ENCODE data around the gene CACHD1. TPM values are rescaled to one million over a fixed set of nuclear protein-coding genes. Genes with fewer than 3 reads are reported as not detected.
"Not testable (repeated sequence)": the region's sequence is repeated elsewhere in the genome, so short reads cannot be mapped to it uniquely, and the experiment has no call there.

Gene CACHD1
- total RNA-seq, 1 experiment from 2014 or later: 0.34 TPM

DNA sequence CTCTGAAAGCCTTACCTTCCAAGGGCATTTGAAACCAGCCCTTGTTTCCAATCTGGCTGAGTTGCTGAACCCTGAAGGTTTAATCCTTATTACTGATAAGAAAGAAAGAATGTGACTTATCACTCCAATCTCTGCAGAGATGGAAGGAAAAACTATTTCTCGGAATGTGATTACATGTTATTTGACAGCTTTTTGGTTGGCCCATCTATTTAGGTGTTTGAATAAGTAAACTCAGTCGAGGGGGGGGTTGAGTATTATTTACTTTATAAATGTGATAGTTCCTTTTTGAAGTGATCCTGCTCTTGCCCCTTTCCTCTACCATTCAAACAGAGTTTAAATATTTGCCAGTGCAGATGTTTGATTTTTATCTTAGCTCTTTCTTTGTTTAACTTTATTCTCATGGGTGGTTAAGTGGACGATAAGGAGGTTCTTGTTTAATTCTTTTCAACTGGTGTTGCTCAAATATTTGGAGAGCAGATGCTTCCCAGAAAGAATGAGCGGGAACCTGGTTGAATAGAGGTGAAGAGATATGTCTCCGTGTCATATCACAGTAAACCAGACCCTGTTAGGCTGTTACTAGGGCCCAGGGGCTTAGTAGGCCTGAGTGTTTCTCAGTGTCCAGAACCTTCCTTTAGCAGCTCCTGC lies 126.1 kb downstream of the CACHD1 start:
- H3K27me3 ChIP-seq (replicated peaks): no peaks in the 10 kb centered on the region; the same call in 1 of the 2 replicates
- H3K4me1 ChIP-seq (replicated peaks): no peaks in the 10 kb centered on the region
- no peak for DNase-seq (ENCODE audit: low read depth in 1 of 2, low spot score in 2 of 2)
- H3K9me3 ChIP-seq (replicated peaks): no peaks in the 10 kb centered on the region
- H3K4me3 ChIP-seq: no peak overlapping the region
- no peak overlapping the region for H3K27ac ChIP-seq
- H3K36me3 ChIP-seq: no peaks in the 10 kb centered on the region

DNA sequence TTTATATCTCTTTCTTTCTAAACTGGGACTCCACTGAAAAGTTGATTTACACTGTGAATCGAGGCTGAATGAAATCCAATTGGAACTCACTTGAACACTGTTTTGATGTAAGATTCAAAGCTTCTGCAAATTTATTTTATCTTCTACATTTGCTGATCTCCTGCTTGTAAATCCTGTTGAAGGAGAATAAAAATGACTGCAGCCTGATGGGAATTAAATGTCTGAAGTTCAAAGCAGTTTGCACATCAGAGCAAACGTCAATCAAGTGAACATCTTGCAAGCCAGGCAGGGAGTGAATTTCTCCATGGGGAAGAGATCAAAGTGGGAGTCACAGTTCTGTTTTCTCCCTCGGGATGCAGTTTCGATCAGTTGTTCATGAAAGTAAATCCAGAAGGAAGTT lies 127.2 kb downstream of the CACHD1 start:
- Histone ChIP-seq H3K27ac (no peak overlapping the region), H3K36me3 (no peaks in the 10 kb centered on the region), H3K4me1 (replicated peaks) (no peaks in the 10 kb centered on the region), H3K27me3 (replicated peaks) (no peaks in the 10 kb centered on the region; the same call in 1 of the 2 replicates), H3K9me3 (replicated peaks) (no peaks in the 10 kb centered on the region), H3K4me3 (no peak overlapping the region)
- no peak for DNase-seq (ENCODE audit: low read depth in 1 of 2, low spot score in 2 of 2)

DNA sequence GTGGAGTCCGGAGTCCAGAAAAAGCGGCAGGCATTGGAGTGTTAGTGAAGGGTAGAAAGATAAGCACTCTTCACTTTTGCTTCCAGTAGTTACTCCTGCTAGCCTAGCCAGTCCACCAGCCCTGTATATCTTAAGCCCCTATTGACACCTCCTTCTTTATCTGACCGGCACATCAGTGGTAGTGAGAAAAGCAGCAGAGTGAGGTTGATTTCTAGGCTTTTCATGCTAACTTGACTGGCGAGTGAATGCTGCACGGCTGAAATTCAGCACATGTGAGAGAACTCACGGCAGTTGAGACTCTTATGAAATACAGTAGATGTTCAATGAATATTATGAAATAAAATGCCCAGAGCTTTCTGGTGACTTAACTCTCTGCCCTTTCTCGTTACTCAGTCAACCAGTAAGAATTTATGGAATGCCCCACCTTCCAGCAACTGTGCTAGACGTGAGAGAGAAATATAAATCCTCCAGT lies 128.2 kb downstream of the CACHD1 start:
- DNase-seq (ENCODE audit: low read depth in 1 of 2, low spot score in 2 of 2): no peak
- no peak overlapping the region for H3K4me3 ChIP-seq

DNA sequence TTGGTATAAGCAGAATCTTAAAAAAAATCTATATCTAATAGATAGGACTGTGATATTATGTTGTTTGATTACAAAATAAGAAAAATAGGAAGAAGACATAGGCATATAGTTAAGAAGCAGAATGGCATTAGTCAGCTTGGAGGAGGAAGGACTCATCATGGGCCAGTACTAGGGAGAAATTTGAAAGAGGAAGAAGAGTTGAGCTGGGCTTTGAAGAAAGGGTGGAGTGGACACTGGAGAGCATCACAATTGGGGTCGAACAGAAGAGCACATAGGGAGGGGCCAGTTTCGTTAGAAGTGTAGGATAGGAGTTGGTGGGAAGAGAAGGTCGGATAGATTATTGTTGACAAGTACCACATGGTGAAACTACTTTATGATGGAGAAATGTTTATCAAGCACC lies 129.3 kb downstream of the CACHD1 start:
- no peak overlapping the region for H3K27ac ChIP-seq
- DNase-seq (ENCODE audit: low read depth in 1 of 2, low spot score in 2 of 2): no peak

More for the DNA sequence above, 128.2 kb downstream of the CACHD1 start:
- H3K27ac ChIP-seq: no peak overlapping the region
- H3K4me1 ChIP-seq (replicated peaks): no peaks in the 10 kb centered on the region
- H3K36me3 ChIP-seq: no peaks in the 10 kb centered on the region
- no peaks in the 10 kb centered on the region; the same call in 1 of the 2 replicates for H3K27me3 ChIP-seq (replicated peaks)
- no peaks in the 10 kb centered on the region for H3K9me3 ChIP-seq (replicated peaks)

DNA sequence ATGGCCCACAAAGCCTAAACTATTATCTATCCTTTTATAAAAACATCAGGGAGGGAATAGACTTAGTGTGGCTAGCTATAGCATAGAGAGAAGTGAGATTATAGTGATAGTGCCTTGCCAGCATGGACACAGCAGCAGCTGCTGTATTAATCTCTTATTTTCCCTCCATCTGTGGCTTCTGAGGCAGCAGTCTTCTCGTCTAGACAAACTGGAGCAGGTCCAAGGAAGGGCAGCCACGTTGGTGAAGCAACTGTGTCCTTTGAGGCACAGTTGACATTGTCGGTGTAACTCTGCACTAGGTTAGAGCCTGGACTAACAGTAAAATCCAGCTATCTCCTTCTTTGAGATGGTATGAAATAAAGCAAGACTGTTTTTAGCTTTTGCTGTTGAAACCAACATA lies 131.3 kb downstream of the CACHD1 start:
- no peak for DNase-seq (ENCODE audit: low read depth in 1 of 2, low spot score in 2 of 2)
- Histone ChIP-seq H3K9me3 (replicated peaks) (no peaks in the 10 kb centered on the region), H3K4me1 (replicated peaks) (no peaks in the 10 kb centered on the region), H3K4me3 (no peak overlapping the region), H3K36me3 (no peaks in the 10 kb centered on the region), H3K27me3 (replicated peaks) (no peaks in the 10 kb centered on the region), H3K27ac (no peak overlapping the region)

More for the DNA sequence above, 129.3 kb downstream of the CACHD1 start:
- Histone ChIP-seq H3K9me3 (replicated peaks) (no peaks in the 10 kb centered on the region), H3K4me3 (no peak overlapping the region), H3K4me1 (replicated peaks) (no peaks in the 10 kb centered on the region), H3K36me3 (no peaks in the 10 kb centered on the region), H3K27me3 (replicated peaks) (no peaks in the 10 kb centered on the region; the same call in 1 of the 2 replicates)

DNA sequence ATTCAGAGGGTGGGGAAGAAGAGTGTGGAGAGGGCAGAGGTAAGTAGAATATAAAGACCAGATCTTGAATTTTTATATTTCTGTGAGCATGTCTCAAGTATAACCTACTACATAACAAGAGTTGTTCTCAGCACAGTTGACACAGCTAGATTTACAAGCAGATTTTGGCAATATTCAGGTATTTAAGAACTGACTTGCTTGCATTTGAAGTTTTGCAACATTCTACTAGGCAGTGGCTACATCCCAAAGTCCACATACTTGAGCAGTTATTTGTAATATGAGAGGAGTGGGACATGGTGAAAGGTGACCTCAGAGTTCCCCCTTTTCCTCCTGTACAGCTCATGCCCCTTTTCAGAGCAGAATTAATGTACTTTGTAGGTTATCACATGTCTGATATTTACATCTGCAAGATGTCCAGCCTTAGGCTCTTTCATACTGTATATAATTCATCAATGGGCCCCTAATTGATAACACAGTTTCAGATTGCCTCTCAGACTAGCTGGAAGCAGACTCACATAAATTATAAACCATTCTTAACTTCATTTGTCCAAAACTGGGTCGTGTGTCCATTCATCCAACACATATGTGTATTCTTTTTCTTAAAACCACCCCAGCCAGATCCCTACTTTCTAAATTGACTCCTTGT lies 138.2 kb downstream of the CACHD1 start:
- Histone ChIP-seq H3K9me3 (replicated peaks) (no peaks in the 10 kb centered on the region), H3K27ac (no peak overlapping the region), H3K36me3 (no peaks in the 10 kb centered on the region), H3K27me3 (replicated peaks) (no peaks in the 10 kb centered on the region), H3K4me3 (no peak overlapping the region), H3K4me1 (replicated peaks) (no peaks in the 10 kb centered on the region)
- DNase-seq (ENCODE audit: low read depth in 1 of 2, low spot score in 2 of 2): no peak

DNA sequence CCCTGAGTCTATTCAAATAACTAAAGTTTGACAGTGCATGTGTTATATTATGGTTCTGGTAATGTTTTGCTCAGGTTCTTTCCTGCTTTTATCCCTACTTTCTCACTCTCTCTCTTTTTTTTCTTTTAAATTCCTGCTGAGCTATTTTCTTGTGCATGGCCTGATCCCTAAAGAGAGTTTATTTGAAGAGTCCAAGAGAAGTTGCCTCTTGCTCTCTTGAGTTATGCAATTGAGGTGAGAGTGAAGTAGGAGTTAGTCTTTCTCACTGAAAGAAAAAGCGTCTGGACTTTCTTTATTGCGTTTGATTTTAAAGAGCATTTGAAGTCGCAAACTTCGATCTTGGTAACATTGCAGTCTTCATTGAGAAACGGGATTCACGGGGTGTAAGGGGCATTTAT lies 138.7 kb downstream of the CACHD1 start:
- no peak for DNase-seq (ENCODE audit: low read depth in 1 of 2, low spot score in 2 of 2)
- Histone ChIP-seq H3K27ac (no peak overlapping the region), H3K36me3 (no peaks in the 10 kb centered on the region), H3K4me1 (replicated peaks) (no peaks in the 10 kb centered on the region), H3K4me3 (no peak overlapping the region), H3K9me3 (replicated peaks) (no peaks in the 10 kb centered on the region), H3K27me3 (replicated peaks) (no peaks in the 10 kb centered on the region)

DNA sequence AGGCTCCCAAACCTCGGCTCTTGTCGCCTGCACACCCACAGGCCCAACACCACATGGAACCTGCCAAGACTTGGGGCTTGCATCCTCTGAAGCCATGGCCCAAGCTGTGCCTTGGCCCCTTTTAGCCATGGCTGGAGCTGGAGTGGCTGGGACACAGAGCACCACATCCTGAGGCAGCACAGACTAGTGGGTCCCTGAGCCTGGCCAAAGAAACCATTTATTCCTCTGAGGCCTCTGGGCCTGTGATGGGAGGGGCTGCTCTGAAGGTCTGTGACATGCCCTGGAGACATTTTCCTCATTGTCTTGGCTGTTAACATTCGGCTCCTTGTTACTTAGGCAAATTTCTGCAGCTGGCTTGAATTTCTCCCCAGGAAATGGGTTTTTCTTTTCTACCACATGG lies 141.0 kb downstream of the CACHD1 start:
- not testable (repeated sequence) for H3K4me1 ChIP-seq (replicated peaks); H3K36me3 ChIP-seq; H3K27ac ChIP-seq; H3K9me3 ChIP-seq (replicated peaks); DNase-seq (ENCODE audit: low read depth in 1 of 2, low spot score in 2 of 2); H3K27me3 ChIP-seq (replicated peaks); H3K4me3 ChIP-seq

DNA sequence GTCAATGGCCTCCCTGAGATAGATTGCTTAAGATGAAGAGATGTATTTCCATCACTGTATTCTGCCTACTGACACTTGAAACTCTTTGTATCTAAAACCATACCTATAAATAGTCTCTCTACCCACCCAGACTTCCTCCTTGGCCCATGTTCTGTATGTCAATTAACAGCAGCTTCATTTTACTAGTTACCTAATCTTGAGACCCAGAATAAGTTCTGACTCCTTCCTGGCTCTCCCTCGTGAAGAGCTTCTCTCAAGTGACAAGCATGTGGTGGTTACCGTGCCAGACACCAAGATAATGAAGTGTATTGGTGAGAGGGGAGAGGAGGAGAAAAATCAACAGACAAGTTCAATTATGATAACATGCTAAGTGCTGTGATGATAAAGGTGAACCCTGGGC lies 146.1 kb downstream of the CACHD1 start:
- no peak overlapping the region for H3K27ac ChIP-seq

DNA sequence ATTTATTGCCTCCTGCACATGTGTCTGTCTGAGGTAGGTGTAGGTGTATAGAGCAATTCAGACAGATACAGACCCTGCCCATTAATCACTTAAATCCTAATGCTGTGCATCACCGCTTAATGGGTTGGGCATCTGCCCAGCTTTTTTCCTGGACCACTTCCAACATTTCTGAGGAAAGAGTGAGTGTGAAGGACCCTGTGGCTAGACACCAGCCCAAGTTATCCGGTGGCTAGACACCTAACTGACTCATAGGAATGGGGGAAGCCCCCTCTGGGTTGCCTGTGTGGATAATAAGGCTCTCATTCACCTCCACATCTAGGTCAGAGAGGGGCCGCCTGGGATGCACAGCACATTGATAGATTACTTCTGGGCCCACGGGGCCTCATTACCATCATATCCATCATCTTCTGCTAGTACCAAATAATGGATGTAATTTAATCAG lies 153.8 kb downstream of the CACHD1 start:
- H3K4me3 ChIP-seq: no peak overlapping the region
- H3K9me3 ChIP-seq (replicated peaks): no peaks in the 10 kb centered on the region
- no peaks in the 10 kb centered on the region for H3K36me3 ChIP-seq
- no peak for DNase-seq (ENCODE audit: low read depth in 1 of 2, low spot score in 2 of 2)
- H3K4me1 ChIP-seq (replicated peaks): no peaks in the 10 kb centered on the region
- no peak overlapping the region for H3K27ac ChIP-seq
- no peaks in the 10 kb centered on the region; the same call in 1 of the 2 replicates for H3K27me3 ChIP-seq (replicated peaks)

More for the DNA sequence above, 146.1 kb downstream of the CACHD1 start:
- Histone ChIP-seq H3K9me3 (replicated peaks) (no peaks in the 10 kb centered on the region), H3K4me3 (no peak overlapping the region), H3K36me3 (no peaks in the 10 kb centered on the region), H3K4me1 (replicated peaks) (no peaks in the 10 kb centered on the region), H3K27me3 (replicated peaks) (no peaks in the 10 kb centered on the region; the same call in 1 of the 2 replicates)
- DNase-seq (ENCODE audit: low read depth in 1 of 2, low spot score in 2 of 2): no peak

DNA sequence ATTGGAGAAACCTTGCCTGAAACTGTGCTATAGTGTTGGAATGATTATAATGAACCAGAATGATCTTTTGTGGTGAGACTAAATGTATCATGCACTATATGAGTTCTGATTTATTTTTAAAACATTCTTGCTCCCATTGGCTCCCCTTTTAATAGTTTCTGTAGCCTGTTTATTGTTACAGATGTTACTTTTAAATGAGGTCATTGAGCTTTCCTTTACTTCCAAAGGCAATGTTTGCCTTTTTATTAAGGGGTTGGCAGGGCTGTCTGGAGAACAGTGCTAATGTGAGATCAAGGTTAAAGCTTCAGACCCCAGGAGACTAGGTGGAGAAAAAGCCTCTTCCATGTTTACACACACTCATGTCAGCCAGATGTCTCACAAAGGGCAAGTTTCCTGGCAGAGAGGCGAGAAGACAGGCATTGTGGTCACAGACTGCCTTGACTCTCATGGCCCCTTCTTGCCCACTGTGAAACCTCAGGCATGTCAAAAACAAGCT lies 154.3 kb downstream of the CACHD1 start:
- DNase-seq (ENCODE audit: low read depth in 1 of 2, low spot score in 2 of 2): no peak
- H3K9me3 ChIP-seq (replicated peaks): no peaks in the 10 kb centered on the region
- no peak overlapping the region for H3K27ac ChIP-seq

DNA sequence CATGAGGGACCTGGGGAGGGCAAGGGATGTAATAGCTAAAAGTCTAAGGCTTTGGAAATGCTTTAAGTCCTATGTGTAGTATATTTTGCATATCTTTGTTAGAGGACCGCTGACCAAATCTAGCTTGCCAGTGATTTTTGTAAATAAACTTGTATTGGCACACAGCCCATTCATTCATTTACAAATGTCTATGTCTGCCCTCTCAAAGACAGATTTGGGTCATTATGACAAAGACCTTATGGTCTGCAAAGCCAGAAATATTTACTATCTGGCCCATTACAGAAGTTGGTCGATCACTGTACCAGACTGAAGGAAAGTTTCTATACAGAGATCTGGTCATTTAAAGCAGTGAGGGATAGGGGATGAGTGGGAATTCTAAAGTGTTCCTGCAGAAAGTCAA lies 154.9 kb downstream of the CACHD1 start:
- Histone ChIP-seq H3K36me3 (no peaks in the 10 kb centered on the region), H3K4me3 (no peak overlapping the region), H3K27me3 (replicated peaks) (no peaks in the 10 kb centered on the region; the same call in 1 of the 2 replicates), H3K27ac (no peak overlapping the region), H3K4me1 (replicated peaks) (no peaks in the 10 kb centered on the region), H3K9me3 (replicated peaks) (no peaks in the 10 kb centered on the region)
- no peak for DNase-seq (ENCODE audit: low read depth in 1 of 2, low spot score in 2 of 2)

More for the DNA sequence above, 154.3 kb downstream of the CACHD1 start:
- H3K4me1 ChIP-seq (replicated peaks): no peaks in the 10 kb centered on the region
- no peaks in the 10 kb centered on the region for H3K36me3 ChIP-seq
- H3K27me3 ChIP-seq (replicated peaks): no peaks in the 10 kb centered on the region; the same call in 1 of the 2 replicates
- no peak overlapping the region for H3K4me3 ChIP-seq

DNA sequence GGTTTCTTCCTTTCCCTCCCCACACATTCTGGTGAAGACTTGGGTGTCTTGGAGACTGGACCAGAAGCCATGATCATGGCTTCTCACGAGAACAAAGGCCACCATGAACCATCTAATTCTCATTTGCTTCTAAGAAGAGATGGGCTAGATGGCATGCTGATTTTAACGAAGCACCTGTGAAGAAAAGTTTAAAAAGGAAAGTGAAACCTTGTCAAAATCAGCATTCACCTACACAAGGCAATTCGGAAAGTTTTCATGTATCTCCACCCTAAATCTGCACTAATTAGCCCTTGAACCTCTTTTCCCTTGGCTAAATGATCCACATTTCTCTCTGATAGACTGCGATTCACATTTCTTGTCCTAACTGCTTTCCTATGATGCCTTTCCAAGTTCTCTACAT lies 160.7 kb downstream of the CACHD1 start:
- H3K4me1 ChIP-seq (replicated peaks): no peaks in the 10 kb centered on the region
- H3K27me3 ChIP-seq (replicated peaks): no peaks in the 10 kb centered on the region; the same call in 1 of the 2 replicates
- H3K4me3 ChIP-seq: no peak overlapping the region
- DNase-seq (ENCODE audit: low read depth in 1 of 2, low spot score in 2 of 2): no peak
- H3K36me3 ChIP-seq: no peaks in the 10 kb centered on the region
- H3K27ac ChIP-seq: no peak overlapping the region
- H3K9me3 ChIP-seq (replicated peaks): no peaks in the 10 kb centered on the region

DNA sequence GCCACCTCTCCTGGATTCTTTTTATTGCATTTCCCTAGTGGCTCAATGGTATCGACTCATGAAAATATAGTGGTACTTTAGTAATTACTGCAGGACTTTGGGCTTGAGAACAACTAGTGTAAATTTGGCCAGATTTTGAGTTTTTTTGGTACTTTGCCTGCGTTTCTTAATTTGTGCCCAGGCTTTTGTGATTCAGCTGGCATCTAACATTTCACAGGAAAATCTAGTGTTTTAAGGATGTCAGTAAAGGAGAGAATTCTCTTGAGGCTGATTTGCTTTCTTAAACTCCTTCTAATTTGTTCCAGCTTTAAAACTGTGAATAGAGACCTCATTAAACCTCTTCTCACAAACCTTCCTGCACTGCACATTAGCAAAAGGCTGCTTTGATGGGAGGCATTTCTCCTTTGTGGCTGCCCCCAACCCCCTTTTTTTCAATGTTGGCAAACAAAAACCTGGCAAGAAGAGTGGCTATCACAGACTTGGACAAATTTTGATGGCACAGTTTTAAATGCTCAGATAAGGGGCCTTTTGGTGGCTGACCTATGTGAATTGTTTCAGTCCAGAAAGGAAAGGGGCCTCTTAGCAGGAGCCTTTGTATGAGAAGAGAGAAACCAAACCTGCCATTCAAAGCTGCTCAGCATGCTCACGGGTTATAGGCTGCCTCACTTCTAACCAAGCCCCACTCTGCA lies 161.6 kb downstream of the CACHD1 start:
- H3K27me3 ChIP-seq (replicated peaks): no peaks in the 10 kb centered on the region; the same call in 1 of the 2 replicates
- H3K36me3 ChIP-seq: no peaks in the 10 kb centered on the region
- no peaks in the 10 kb centered on the region for H3K4me1 ChIP-seq (replicated peaks)
- no peak for DNase-seq (ENCODE audit: low read depth in 1 of 2, low spot score in 2 of 2)
- no peak overlapping the region for H3K27ac ChIP-seq
- H3K9me3 ChIP-seq (replicated peaks): no peaks in the 10 kb centered on the region
- no peak overlapping the region for H3K4me3 ChIP-seq

All from SJSA1 (cell line).